SU-DHL-6 (cell line): ENCODE results near the gene SMTNL2.

Experiments
- EZH2phosphoT487 ChIP-seq: fragments of 200-600 bp; sonication (generic), shearing (Covaris generic); conservative IDR thresholded peaks from 2 replicates; pipeline ENCODE4 v1.6.1; 2018; ENCODE audit warnings: mild to moderate bottlenecking, antibody characterized with exemption, low read length, moderate library complexity, mixed read lengths
- TF ChIP-seq, protein P1 (sequence below): fragments of 200-600 bp; sonication (generic); IDR thresholded peaks from one replicate; pipeline ENCODE4 v1.5.1; 2017; ENCODE audit warnings: antibody characterized with exemption, mild to moderate bottlenecking, low read length, moderate library complexity; ENCODE audit not compliant: insufficient read depth, poor library complexity, severe bottlenecking

DNA sequence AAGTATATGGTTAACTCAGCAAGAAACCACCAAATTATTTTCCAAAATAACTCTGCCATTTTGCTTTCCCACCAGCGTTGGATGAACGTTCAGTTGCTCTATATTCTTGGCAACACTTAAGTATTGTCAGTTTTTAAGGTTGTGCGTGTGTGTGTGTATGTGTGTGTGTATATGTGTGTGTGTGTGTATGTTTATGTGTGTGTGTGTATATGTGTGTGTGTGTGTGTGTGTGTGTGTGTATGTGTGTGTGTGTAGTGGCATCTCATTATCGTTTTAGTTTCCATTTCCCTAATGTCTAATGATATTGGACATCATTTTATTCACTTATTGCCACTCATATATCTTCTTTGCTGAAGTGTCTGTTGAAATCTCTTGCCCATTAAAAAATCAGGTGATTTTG, 11.2 kb upstream of the SMTNL2 start:
- TF ChIP-seq, protein P1, sequence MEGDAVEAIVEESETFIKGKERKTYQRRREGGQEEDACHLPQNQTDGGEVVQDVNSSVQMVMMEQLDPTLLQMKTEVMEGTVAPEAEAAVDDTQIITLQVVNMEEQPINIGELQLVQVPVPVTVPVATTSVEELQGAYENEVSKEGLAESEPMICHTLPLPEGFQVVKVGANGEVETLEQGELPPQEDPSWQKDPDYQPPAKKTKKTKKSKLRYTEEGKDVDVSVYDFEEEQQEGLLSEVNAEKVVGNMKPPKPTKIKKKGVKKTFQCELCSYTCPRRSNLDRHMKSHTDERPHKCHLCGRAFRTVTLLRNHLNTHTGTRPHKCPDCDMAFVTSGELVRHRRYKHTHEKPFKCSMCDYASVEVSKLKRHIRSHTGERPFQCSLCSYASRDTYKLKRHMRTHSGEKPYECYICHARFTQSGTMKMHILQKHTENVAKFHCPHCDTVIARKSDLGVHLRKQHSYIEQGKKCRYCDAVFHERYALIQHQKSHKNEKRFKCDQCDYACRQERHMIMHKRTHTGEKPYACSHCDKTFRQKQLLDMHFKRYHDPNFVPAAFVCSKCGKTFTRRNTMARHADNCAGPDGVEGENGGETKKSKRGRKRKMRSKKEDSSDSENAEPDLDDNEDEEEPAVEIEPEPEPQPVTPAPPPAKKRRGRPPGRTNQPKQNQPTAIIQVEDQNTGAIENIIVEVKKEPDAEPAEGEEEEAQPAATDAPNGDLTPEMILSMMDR = no peak
- no peak for TF ChIP-seq EZH2phosphoT487
